ENCODE measurements around the gene SPRTN. TPM values are rescaled to one million over a fixed set of nuclear protein-coding genes. Genes with fewer than 3 reads are reported as not detected.

Gene SPRTN
- total and polyA plus RNA-seq, 2 experiments from 2014 or later: 9.1 to 25.0 TPM

DNA sequence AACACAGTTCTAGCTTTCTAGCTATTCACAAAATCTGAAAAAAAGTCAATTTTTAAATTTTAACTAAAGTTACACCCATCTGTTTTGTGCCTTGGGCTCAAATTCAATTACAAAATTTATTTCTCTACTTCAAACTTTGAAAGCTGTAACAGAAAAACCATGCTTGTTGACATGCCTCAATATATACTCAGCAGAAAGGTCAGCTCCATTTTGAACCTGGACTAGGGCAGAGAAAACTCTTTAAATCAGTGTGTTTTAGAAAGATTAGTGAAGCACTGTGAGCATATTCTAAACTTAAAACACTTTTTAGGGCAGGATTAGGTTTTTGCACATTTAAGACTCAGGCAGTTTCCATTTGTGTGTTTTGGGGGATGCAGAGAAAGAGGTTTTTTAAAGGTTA lies 34.4 kb downstream of the SPRTN start (continued):
- TF ChIP-seq, protein P1, sequence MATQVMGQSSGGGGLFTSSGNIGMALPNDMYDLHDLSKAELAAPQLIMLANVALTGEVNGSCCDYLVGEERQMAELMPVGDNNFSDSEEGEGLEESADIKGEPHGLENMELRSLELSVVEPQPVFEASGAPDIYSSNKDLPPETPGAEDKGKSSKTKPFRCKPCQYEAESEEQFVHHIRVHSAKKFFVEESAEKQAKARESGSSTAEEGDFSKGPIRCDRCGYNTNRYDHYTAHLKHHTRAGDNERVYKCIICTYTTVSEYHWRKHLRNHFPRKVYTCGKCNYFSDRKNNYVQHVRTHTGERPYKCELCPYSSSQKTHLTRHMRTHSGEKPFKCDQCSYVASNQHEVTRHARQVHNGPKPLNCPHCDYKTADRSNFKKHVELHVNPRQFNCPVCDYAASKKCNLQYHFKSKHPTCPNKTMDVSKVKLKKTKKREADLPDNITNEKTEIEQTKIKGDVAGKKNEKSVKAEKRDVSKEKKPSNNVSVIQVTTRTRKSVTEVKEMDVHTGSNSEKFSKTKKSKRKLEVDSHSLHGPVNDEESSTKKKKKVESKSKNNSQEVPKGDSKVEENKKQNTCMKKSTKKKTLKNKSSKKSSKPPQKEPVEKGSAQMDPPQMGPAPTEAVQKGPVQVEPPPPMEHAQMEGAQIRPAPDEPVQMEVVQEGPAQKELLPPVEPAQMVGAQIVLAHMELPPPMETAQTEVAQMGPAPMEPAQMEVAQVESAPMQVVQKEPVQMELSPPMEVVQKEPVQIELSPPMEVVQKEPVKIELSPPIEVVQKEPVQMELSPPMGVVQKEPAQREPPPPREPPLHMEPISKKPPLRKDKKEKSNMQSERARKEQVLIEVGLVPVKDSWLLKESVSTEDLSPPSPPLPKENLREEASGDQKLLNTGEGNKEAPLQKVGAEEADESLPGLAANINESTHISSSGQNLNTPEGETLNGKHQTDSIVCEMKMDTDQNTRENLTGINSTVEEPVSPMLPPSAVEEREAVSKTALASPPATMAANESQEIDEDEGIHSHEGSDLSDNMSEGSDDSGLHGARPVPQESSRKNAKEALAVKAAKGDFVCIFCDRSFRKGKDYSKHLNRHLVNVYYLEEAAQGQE (IDR thresholded peaks at IDR 0.05; ENCODE audit: unreplicated experiment): no peak

- no peak overlapping the region for H3K4me3 Mint-ChIP-seq
- H3K27me3 ChIP-seq (ENCODE audit: insufficient read depth): no peaks in the 10 kb centered on the region
- H3K27ac ChIP-seq (ENCODE audit: low read depth): no peak overlapping the region
- H3K4me1 Mint-ChIP-seq: peaks cover 9% of the 10 kb centered on the region
- H3K4me1 ChIP-seq (ENCODE audit: insufficient read depth): no peaks in the 10 kb centered on the region
- no peaks in the 10 kb centered on the region for H3K27me3 Mint-ChIP-seq (ENCODE audit: insufficient read depth, low read depth, poor library complexity)
- H3K36me3 Mint-ChIP-seq (ENCODE audit: low read depth): no peaks in the 10 kb centered on the region
- H3K79me2 ChIP-seq (replicated peaks; ENCODE audit: insufficient read depth): no peaks in the 10 kb centered on the region
- H3K9me2 ChIP-seq (ENCODE audit: insufficient read depth): no peaks in the 10 kb centered on the region
- DNase-seq (ENCODE audit: low spot score) (no peak), ATAC-seq (no peak)
- TF ChIP-seq POLR2AphosphoS5 (IDR thresholded peaks at IDR 0.05; ENCODE audit: low read depth) (no peak), JUNB (IDR thresholded peaks at IDR 0.05; ENCODE audit: unreplicated experiment) (no peak), NANOG (IDR thresholded peaks at IDR 0.05; ENCODE audit: borderline replicate concordance) (no peak), ZNF114 (CRISPR knock-in tag; IDR thresholded peaks at IDR 0.05) (no peak), EZH2phosphoT487 (IDR thresholded peaks at IDR 0.05; ENCODE audit: unreplicated experiment) (no peak), EZH2 (IDR thresholded peaks at IDR 0.05; ENCODE audit: low read depth, unreplicated experiment) (no peak), CREB1 (CRISPR knock-in tag; IDR thresholded peaks at IDR 0.05; ENCODE audit: low read depth) (no peak), STAT1 (IDR thresholded peaks at IDR 0.05; ENCODE audit: unreplicated experiment) (no peak)
- TF ChIP-seq, protein P2, sequence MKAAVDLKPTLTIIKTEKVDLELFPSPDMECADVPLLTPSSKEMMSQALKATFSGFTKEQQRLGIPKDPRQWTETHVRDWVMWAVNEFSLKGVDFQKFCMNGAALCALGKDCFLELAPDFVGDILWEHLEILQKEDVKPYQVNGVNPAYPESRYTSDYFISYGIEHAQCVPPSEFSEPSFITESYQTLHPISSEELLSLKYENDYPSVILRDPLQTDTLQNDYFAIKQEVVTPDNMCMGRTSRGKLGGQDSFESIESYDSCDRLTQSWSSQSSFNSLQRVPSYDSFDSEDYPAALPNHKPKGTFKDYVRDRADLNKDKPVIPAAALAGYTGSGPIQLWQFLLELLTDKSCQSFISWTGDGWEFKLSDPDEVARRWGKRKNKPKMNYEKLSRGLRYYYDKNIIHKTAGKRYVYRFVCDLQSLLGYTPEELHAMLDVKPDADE (IDR thresholded peaks at IDR 0.05): no peak
- TF ChIP-seq, protein P1 (IDR thresholded peaks at IDR 0.05; ENCODE audit: unreplicated experiment): no peak
- no peaks in the 10 kb centered on the region for H3K9me3 Mint-ChIP-seq
- H3F3A ChIP-seq (replicated peaks; ENCODE audit: low read depth): no peaks in the 10 kb centered on the region
- no peak overlapping the region for H3K27ac Mint-ChIP-seq
- no peak overlapping the region for H3K4me3 ChIP-seq
- no peak overlapping the region for H3K4me2 ChIP-seq
- H2AFZ ChIP-seq: no peak overlapping the region
- H4K20me1 ChIP-seq (replicated peaks; ENCODE audit: insufficient read depth): no peaks in the 10 kb centered on the region
- H3K36me3 ChIP-seq (ENCODE audit: insufficient read depth): no peaks in the 10 kb centered on the region
Measured at GRCh38 chr1:231374394-231374793, 36.3 kb downstream of the SPRTN start.
